OCI-LY7 (cell line): Measurements from ENCODE around the gene ATP6V0C. TPM values are rescaled to one million over a fixed set of nuclear protein-coding genes. Genes with fewer than 3 reads are reported as not detected.

ENCODE experiments used
- BruUV-seq: library from RNA; stranded (reverse); fragments of 400-500 nt; replicated peaks from 2 replicates; lab custom pipeline; 2021; lab: Mats Ljungman, UMichigan
- CTCF ChIA-PET: fragments of 300-600 bp; sonication (Branson Sonifier 250); formaldehyde crosslinking; loops from one replicate; lab custom pipeline; 2022; ENCODE audit warnings: antibody characterized with exemption; ENCODE audit not compliant: unreplicated experiment; lab: Charles Lee
- POLR2A ChIA-PET: fragments of 300-600 bp; sonication (Branson Sonifier 250); formaldehyde crosslinking; loops from one replicate; lab custom pipeline; 2022; ENCODE audit warnings: antibody characterized with exemption; lab: Charles Lee
- DNase-seq: peaks from one replicate; pipeline ENCODE4 v3.0.0-alpha.2; 2015; ENCODE audit warnings: low spot score
- H2AFZ ChIP-seq: fragments of 200-600 bp; sonication (generic), shearing (Covaris generic); 2 replicates; pipeline ENCODE4 v1.6.1; 2014; ENCODE audit warnings: mild to moderate bottlenecking, antibody characterized with exemption, low read length, moderate library complexity
- H3K27ac ChIP-seq: fragments of 200-600 bp; sonication (generic); 2 replicates; pipeline ENCODE4 v1.5.1; 2014; ENCODE audit warnings: mixed run types, low read depth, mild to moderate bottlenecking, moderate library complexity, low read length, inconsistent platforms; ENCODE audit not compliant: poor library complexity, severe bottlenecking
- H3K36me3 ChIP-seq: fragments of 200-600 bp; sonication (generic); 2 replicates; pipeline ENCODE4 v1.6.1; 2014; ENCODE audit warnings: mild to moderate bottlenecking, antibody characterized with exemption, low read length, moderate library complexity, mixed read lengths; ENCODE audit not compliant: insufficient read depth
- H3K4me1 ChIP-seq: fragments of 200-600 bp; sonication (generic); 2 replicates; pipeline ENCODE4 v1.5.1; 2014; ENCODE audit warnings: mild to moderate bottlenecking, low read length; ENCODE audit not compliant: insufficient read depth, poor library complexity, severe bottlenecking
- H3K4me2 ChIP-seq: fragments of 200-600 bp; sonication (generic); 2 replicates; pipeline ENCODE4 v1.6.1; 2014; ENCODE audit warnings: mild to moderate bottlenecking, low read length
- H3K4me3 ChIP-seq: fragments of 200-600 bp; sonication (generic); 2 replicates; pipeline ENCODE4 v1.5.1; 2014; ENCODE audit warnings: mild to moderate bottlenecking, low read depth, low read length; ENCODE audit not compliant: poor library complexity, severe bottlenecking
- H3K79me2 ChIP-seq: fragments of 200-600 bp; sonication (generic); 2 replicates; pipeline ENCODE4 v1.6.1; 2016; ENCODE audit warnings: low read depth, mild to moderate bottlenecking, low read length, moderate library complexity, mixed read lengths; ENCODE audit not compliant: insufficient read depth
- H3K9me2 ChIP-seq: fragments of 200-600 bp; sonication (generic); 2 replicates; pipeline ENCODE4 v1.6.1; 2016; ENCODE audit warnings: mild to moderate bottlenecking, low read length, mixed read lengths; ENCODE audit not compliant: insufficient read depth
- H3K9me3 ChIP-seq: fragments of 200-600 bp; sonication (generic); 2 replicates; pipeline ENCODE4 v1.6.1; 2014; ENCODE audit warnings: mild to moderate bottlenecking, mixed run types, low read length, mixed read lengths
- H4K20me1 ChIP-seq: fragments of 200-600 bp; sonication (generic); 2 replicates; pipeline ENCODE4 v1.6.1; 2014; ENCODE audit warnings: mild to moderate bottlenecking, antibody characterized with exemption, low read length, moderate library complexity, mixed read lengths; ENCODE audit not compliant: insufficient read depth
- EZH2phosphoT487 ChIP-seq: fragments of 200-600 bp; sonication (generic); IDR thresholded peaks from 2 replicates; pipeline ENCODE4 v1.6.1; 2018; ENCODE audit warnings: low read depth, borderline replicate concordance, mild to moderate bottlenecking, mixed run types, antibody characterized with exemption, low read length, moderate library complexity, mixed read lengths
- intact Hi-C: fragments of 100-400 bp; cut with micrococcal nuclease; formaldehyde crosslinking; loops from one replicate; pipeline ENCODE4 v1.10.0; 2022; ENCODE audit not compliant: unreplicated experiment
- total RNA-seq, 2 experiments: library from RNA; depleted of rRNA in 1 of 2; stranded (reverse); fragments of >200 nt in 1 of 2; shearing (Covaris generic) in 1 of 2; gene quantifications; 2 replicates each; pipeline ENCODE4 v1.2.3, GENCODE V29; 2014 to 2022
- TF ChIP-seq, protein P1 (sequence below): fragments of 200-600 bp; sonication (generic); conservative IDR thresholded peaks from 2 replicates; pipeline ENCODE4 v1.5.1; 2014; ENCODE audit warnings: mild to moderate bottlenecking, antibody characterized with exemption, low read length, moderate library complexity, mixed read lengths

The ATP6V0C gene
- total RNA-seq, 2 experiments from 2014 or later, result 16.4 to 94.3 TPM

DNA sequence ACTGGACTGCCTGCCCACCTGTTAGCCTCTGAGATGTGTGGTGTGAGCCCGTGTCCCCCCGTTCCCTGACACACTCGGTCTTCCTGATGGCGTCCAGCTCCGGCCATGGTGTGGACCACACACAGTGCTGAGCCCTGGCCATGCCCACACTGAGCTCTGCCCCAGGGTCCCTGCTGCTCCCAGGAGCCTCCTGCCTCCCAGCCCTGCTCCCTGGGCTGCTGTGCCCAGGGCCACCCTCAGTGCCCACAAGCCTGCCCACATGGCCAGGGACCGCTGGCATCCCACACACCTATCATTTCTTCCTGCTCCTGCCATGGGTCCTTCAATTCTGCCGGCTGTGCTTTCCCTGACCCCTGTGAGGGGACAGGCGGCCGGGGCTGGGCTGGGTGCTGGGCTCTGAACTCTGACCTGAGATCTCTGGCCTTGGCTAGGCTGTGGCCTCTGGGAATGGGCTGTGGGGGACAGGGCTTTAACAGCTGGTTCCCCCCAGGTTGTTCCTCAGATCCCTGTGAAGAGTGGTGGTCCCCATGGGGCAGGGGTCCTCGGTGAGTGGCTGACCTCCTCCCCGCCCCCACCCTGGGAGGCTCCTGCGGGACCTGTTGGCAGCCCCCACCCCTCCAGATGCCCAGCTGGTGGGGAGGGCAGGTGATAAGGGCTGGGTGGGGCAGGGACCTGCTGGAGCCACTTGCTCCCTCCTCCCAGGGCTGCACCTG is 13.5 kb downstream of the ATP6V0C start:
- Histone ChIP-seq H3K4me3 (no peak overlapping the region), H3K27ac (no peak overlapping the region), H3K9me3 (no peaks in the 10 kb centered on the region), H2AFZ (no peak overlapping the region), H3K4me1 (peaks cover 8% of the 10 kb centered on the region), H3K9me2 (no peaks in the 10 kb centered on the region), H3K79me2 (no peaks in the 10 kb centered on the region), H4K20me1 (no peaks in the 10 kb centered on the region), H3K4me2 (no peak overlapping the region), H3K36me3 (peaks cover 36% of the 10 kb centered on the region)
- intact Hi-C loops, result no loop called here
- no TSS peak for BruUV-seq
- CTCF ChIA-PET, result no interaction called here
- no peak for TF ChIP-seq EZH2phosphoT487
- TF ChIP-seq, protein P1, sequence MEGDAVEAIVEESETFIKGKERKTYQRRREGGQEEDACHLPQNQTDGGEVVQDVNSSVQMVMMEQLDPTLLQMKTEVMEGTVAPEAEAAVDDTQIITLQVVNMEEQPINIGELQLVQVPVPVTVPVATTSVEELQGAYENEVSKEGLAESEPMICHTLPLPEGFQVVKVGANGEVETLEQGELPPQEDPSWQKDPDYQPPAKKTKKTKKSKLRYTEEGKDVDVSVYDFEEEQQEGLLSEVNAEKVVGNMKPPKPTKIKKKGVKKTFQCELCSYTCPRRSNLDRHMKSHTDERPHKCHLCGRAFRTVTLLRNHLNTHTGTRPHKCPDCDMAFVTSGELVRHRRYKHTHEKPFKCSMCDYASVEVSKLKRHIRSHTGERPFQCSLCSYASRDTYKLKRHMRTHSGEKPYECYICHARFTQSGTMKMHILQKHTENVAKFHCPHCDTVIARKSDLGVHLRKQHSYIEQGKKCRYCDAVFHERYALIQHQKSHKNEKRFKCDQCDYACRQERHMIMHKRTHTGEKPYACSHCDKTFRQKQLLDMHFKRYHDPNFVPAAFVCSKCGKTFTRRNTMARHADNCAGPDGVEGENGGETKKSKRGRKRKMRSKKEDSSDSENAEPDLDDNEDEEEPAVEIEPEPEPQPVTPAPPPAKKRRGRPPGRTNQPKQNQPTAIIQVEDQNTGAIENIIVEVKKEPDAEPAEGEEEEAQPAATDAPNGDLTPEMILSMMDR, result no peak
- POLR2A ChIA-PET, result no interaction called here
- no peak for DNase-seq

DNA sequence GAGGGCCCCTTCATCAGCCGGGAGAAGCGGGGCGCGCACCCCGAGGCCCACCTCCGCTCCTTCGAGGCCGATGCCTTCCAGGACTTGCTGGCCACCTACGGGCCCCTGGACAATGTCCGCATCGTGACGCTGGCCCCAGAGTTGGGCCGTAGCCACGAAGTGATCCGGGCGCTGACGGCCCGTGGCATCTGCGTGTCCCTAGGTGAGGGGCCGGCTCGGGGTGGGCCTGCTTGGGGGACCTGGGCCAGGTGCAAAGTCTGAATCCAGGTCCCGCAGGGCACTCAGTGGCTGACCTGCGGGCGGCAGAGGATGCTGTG is 14.0 kb downstream of the ATP6V0C start:
- ChIA-PET CTCF (no interaction called here), POLR2A (no interaction called here)
- TF ChIP-seq, protein P1, result no peak
- no peak for TF ChIP-seq EZH2phosphoT487
- intact Hi-C loops, result no loop called here
- H3K4me1 ChIP-seq, result peaks cover 10% of the 10 kb centered on the region
- H2AFZ ChIP-seq, result no peak overlapping the region
- H3K4me2 ChIP-seq, result no peak overlapping the region
- no peak overlapping the region for H3K4me3 ChIP-seq
- H3K9me2 ChIP-seq, result no peaks in the 10 kb centered on the region
- H3K79me2 ChIP-seq, result no peaks in the 10 kb centered on the region
- peaks cover 36% of the 10 kb centered on the region for H3K36me3 ChIP-seq
- no peaks in the 10 kb centered on the region for H4K20me1 ChIP-seq
- H3K27ac ChIP-seq, result no peak overlapping the region
- DNase-seq, result no peak
- BruUV-seq, result no TSS peak
- no peaks in the 10 kb centered on the region for H3K9me3 ChIP-seq
